ENCODE data around the gene PDP2.

PDP2 gene

DNA sequence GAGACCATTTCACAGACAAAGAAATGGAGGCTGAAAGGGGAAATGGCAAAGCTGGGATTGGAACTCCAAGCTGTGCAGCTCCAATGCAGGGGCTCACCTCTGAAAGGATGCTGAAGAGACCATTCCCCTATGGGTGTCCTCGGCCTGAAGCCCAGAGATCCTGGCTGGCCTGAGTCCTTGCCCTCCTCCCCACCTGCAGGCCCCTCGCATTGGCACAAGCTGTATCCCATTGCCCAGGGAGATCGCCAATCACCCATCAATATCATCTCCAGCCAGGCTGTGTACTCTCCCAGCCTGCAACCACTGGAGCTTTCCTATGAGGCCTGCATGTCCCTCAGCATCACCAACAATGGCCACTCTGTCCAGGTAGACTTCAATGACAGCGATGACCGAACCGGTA lies 33.5 kb upstream of the PDP2 start:
- Mint-ChIP-seq H3K27me3 (peaks cover 35 to 69% of the 10 kb centered on the region in 2 donors), H3K36me3 (ENCODE audit: insufficient read depth) (peaks cover 3% of the 10 kb centered on the region), H3K27ac (no peak overlapping the region)

DNA sequence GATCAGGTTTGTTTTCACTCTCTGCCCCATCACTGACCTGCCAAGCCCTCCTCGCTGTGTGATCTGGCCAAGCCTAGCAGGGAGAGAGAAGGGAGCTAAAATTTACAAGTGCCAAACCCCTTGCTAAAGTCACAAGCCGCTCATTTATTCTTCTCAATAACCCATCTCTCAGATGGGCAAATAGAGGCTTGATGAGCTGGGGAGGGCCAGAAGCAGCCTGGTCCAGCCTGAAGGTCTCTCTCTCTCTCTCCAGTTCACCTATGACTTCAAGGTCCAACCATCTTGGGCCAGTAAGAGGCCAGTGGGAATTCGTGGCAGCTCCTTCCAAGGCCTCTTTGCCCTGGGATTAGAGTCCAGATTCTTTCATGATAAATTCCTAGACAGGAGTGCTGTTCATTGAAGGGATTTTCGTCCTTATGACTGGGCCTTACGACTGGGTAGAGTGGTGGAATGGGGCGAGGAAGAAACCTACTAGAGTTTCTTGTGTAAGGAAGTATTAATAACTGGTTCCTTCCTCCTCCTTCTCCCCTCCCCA lies 32.7 kb upstream of the PDP2 start:
- Mint-ChIP-seq H3K9me3 (no peaks in the 10 kb centered on the region), H3K4me3 (no peak overlapping the region), H3K4me1 (ENCODE audit: low read depth in 2 of 2) (peaks cover 4% of the 10 kb centered on the region in 2 donors), H3K36me3 (ENCODE audit: insufficient read depth) (peaks cover 3% of the 10 kb centered on the region), H3K27ac (no peak overlapping the region), H3K27me3 (peaks cover 32 to 61% of the 10 kb centered on the region in 2 donors)
- DNase-seq (no peak), ATAC-seq (replicated peaks) (no peak)

More for the DNA sequence above, 33.5 kb upstream of the PDP2 start:
- DNase-seq: no peak
- ATAC-seq (replicated peaks): no peak
- no peaks in the 10 kb centered on the region for H3K9me3 Mint-ChIP-seq
- no peak overlapping the region for H3K4me3 Mint-ChIP-seq
- peaks cover 4% of the 10 kb centered on the region in 2 donors for H3K4me1 Mint-ChIP-seq (ENCODE audit: low read depth in 2 of 2)

DNA sequence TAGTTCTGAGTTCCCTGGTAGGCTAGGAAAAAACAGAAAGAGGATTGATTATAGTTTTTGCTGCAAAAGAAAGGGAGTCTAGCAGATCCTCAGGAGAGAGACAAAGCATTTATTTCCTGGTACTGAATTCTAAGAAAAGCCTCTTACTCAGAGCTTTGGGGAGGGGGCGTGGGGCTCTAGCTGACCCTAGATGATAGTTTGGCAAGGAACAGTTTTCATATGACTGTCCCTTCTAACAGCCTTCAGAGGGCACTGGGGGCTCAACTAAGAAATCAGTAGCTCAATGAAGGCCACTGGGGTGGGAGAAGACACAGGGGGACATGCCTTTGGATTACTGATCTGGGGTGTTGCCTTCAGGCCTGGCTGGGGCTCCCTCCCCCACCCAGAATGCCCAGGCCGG lies 32.1 kb upstream of the PDP2 start:
- DNase-seq: no peak
- ATAC-seq (replicated peaks): no peak
- no peaks in the 10 kb centered on the region for H3K9me3 Mint-ChIP-seq
- peaks cover 0 to 4% of the 10 kb centered on the region in 2 donors for H3K4me1 Mint-ChIP-seq (ENCODE audit: low read depth in 2 of 2)
- peaks cover 26 to 56% of the 10 kb centered on the region in 2 donors for H3K27me3 Mint-ChIP-seq
- H3K4me3 Mint-ChIP-seq: no peak overlapping the region
- H3K27ac Mint-ChIP-seq: no peak overlapping the region
- H3K36me3 Mint-ChIP-seq (ENCODE audit: insufficient read depth): peaks cover 3% of the 10 kb centered on the region

DNA sequence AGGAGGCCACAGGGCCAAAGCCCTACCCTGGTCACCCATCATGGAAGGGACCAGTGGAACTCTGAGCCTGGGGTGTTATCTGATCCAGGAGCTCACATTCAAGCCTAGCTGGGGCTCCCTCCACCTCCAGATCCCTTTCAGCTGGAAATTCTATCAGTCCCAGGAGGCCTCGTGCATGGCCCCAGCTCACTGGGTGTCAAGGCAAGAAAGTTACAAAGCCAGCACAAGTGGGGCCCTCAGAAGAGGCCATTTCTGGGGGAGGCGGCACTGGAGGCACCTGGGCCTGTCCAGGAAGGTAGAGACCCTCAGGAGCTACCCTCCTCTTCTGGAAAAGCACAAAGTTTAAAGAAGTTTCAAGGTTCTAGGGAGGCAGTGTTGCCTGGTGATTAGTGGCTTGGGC lies 31.3 kb upstream of the PDP2 start:
- DNase-seq (no peak), ATAC-seq (replicated peaks) (no peak)
- Mint-ChIP-seq H3K4me3 (no peak overlapping the region), H3K27ac (no peak overlapping the region), H3K27me3 (peaks cover 17 to 47% of the 10 kb centered on the region in 2 donors), H3K9me3 (no peaks in the 10 kb centered on the region), H3K4me1 (ENCODE audit: low read depth in 2 of 2) (peaks cover under 1 to 2% of the 10 kb centered on the region in 2 donors), H3K36me3 (ENCODE audit: insufficient read depth) (peaks cover under 1% of the 10 kb centered on the region)

DNA sequence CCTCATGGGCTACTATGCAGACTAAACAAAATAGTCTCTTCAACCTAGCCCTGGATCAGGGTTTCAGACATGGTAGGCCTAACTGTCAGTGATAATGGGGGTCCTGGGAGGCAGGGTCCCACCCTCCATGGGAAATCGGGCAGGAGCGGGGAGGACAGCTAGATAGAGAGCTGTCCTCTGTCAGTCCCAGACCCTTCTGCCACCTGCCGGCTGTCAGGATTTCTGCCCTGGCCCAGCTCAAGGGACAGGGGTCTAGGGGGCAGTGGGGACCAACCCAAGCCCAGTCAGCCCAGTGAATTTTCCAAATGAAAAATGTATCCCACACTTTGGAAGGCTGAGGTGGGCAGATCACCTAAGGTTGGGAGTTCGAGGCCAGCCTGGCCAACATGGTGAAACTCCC lies 30.8 kb upstream of the PDP2 start:
- Mint-ChIP-seq H3K36me3 (ENCODE audit: insufficient read depth) (no peaks in the 10 kb centered on the region), H3K27me3 (peaks cover 16 to 42% of the 10 kb centered on the region in 2 donors), H3K4me3 (no peak overlapping the region), H3K4me1 (ENCODE audit: low read depth in 2 of 2) (peaks cover 0 to 3% of the 10 kb centered on the region in 2 donors), H3K27ac (no peak overlapping the region), H3K9me3 (no peaks in the 10 kb centered on the region)
- ATAC-seq (replicated peaks) (no peak), DNase-seq (no peak)

DNA sequence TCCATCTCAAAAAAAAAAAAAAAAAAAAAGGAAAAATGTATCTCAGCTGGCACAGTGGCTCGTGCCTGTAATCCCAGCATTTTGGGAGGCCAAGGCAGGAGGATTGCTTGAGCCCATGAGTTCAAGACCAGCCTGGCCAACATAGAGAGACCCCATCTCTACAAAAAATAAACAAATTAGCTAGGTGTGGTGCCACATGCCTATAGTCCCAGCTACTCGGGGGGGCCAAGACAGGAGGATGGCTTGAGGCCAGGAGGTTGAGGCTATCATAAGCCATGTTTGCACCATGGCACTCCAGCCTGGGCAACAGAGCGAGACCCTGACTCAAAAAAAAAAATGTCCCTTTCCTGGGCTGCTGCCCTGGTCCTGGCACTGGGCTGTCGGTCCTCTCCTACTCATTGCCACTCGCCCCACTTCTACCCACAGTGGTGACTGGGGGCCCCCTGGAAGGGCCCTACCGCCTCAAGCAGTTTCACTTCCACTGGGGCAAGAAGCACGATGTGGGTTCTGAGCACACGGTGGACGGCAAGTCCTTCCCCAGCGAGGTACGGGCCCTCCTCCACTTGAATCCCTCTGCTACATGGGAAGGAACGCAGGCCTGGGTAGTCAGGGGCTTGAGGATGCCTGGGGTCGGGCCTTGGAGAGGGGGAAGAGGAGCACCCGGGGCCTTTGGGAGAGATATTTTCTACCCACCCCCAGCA lies 30.1 kb upstream of the PDP2 start:
- Mint-ChIP-seq H3K27me3 (peaks cover 13 to 35% of the 10 kb centered on the region in 2 donors), H3K36me3 (ENCODE audit: insufficient read depth) (no peaks in the 10 kb centered on the region), H3K4me1 (ENCODE audit: low read depth in 2 of 2) (peaks cover 0 to 3% of the 10 kb centered on the region in 2 donors), H3K4me3 (no peak overlapping the region), H3K9me3 (no peaks in the 10 kb centered on the region), H3K27ac (no peak overlapping the region)
- ATAC-seq (replicated peaks) (no peak), DNase-seq (no peak)

DNA sequence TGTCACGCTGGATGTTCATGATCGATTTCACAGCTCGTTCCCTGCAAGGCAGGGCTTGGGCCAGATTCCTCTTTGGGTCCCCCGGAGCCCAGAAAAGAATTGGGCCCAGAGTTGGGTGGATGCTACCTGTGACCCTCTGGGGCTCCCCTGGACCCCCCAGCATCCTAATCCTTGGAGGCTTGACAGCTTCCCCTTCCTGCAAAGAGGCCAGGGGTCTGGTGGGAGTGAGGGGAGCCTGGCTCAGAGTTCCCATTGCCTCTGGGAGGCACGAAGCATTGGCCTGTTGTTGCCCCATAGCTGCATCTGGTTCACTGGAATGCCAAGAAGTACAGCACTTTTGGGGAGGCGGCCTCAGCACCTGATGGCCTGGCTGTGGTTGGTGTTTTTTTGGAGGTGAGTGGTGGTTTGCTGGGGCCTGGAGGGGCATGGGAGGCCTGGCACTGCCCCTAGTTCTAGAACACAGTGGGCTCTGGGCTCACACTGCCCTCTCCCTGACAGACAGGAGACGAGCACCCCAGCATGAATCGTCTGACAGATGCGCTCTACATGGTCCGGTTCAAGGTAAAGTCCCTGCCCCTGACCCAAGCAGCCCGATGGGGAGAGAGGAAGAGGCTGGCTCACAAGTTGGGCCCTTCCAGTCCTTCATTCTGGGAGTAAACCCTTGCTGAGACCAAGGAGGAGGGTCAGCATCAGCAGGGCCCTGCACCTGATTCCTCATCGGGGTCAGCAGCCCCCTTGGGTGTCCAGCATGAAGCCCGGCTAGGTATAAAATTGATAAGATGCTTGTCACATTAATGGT lies 28.9 kb upstream of the PDP2 start:
- ATAC-seq (replicated peaks) (no peak), DNase-seq (no peak)
- Mint-ChIP-seq H3K4me3 (no peak overlapping the region), H3K27me3 (peaks cover 2 to 24% of the 10 kb centered on the region in 2 donors), H3K4me1 (ENCODE audit: low read depth in 2 of 2) (peaks cover 0 to 3% of the 10 kb centered on the region in 2 donors), H3K9me3 (no peaks in the 10 kb centered on the region), H3K27ac (peak overlapping the region in 1 of 2 donors; percentile 60), H3K36me3 (ENCODE audit: insufficient read depth) (no peaks in the 10 kb centered on the region)

DNA sequence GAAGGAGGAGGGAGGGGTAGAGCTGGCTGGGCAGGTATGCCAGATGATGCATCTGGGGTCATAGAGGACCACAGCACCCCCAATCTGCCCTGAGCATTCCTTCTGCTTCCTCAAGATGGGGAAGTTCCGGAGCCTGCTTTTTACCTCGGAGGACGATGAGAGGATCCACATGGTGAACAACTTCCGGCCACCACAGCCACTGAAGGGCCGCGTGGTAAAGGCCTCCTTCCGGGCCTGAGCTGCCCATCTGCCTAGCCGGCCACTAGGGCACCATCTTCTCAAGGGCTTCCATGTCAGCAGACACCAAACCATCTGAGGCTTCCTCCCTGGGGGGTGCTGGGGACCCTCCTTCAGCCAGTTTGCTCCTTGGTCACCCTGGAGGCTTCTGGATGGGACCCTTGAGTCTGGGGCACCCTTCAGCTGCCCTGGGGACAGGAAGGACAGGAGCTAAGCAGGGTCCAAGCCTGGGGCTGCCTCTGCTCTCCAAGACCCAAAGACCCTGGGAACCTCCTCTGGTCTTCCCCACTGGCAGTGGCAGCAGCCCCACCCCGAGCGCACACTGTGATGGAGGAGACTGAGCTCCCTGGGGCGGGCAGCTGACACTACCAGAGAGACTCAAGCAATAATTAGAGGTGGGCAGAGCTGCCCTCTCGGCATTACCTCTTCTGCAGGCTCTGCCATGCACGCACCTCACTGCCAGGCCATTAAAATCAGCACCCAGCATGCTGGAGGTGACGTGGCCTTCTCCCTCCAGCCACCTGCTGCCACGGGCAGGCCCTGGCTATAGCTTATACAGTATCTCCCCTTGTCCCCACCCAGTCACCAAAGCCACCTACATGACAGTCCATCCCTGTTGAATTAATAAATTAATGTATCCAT lies 26.8 kb upstream of the PDP2 start:
- no peak overlapping the region for H3K4me3 Mint-ChIP-seq
- H3K27me3 Mint-ChIP-seq: peaks cover 0 to 2% of the 10 kb centered on the region in 2 donors

DNA sequence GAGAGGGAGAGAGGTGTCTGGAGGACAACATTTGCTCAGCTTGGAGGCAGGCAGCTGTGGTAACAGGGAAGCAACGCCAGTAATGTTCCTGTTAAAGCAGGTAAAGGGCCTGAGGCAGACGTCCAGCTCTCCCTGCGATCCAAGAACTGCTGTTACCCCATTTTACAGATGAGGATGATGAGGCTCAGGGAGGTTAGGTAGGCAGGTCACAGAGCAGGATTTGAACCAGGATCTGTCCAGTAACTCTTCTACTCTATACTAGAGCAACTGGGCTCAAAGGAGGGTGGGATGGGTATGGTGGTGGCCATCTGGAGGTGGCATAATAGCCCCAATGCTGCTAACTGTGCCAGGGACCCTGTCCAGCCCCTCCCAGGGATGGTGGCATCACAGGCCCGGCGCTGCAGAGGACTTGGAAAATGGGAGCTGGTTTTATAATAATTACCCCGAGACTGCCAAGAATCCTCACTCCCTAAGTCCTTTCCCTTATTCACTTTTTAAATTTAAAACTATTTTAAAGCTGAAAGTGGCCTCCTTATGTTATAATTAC lies 24.1 kb upstream of the PDP2 start:
- H3K4me1 Mint-ChIP-seq (ENCODE audit: low read depth in 2 of 2): peaks cover 0 to 3% of the 10 kb centered on the region in 2 donors
- no peaks in the 10 kb centered on the region for H3K9me3 Mint-ChIP-seq
- DNase-seq: no peak
- no peaks in the 10 kb centered on the region for H3K27me3 Mint-ChIP-seq
- no peak for ATAC-seq (replicated peaks)
- no peak overlapping the region for H3K27ac Mint-ChIP-seq
- no peak overlapping the region for H3K4me3 Mint-ChIP-seq
- H3K36me3 Mint-ChIP-seq (ENCODE audit: insufficient read depth): no peaks in the 10 kb centered on the region

More for the DNA sequence above, 26.8 kb upstream of the PDP2 start:
- Mint-ChIP-seq H3K4me1 (ENCODE audit: low read depth in 2 of 2) (peaks cover 0 to 3% of the 10 kb centered on the region in 2 donors), H3K9me3 (no peaks in the 10 kb centered on the region), H3K27ac (no peak overlapping the region), H3K36me3 (ENCODE audit: insufficient read depth) (no peaks in the 10 kb centered on the region)
- ATAC-seq (replicated peaks) (no peak), DNase-seq (no peak)

DNA sequence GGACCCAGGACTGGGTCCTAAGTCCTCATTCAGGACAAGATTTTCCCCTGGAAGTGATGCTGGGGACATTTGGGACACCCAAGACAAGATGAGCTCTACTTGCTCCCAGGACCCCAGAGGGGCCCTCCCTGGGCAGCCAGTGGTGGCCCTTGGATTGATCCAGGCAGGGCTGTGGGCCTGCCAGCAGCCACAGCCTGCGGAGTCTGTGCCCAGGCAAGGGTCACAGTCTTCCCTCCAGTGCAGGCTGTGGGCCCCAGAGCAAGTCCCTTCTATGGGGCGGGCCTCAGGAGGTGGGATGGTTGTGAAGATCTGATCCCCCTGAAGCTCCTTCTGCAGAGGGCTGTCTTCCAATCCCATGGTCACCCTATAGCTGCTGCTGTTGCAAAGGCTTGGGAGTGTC lies 23.5 kb upstream of the PDP2 start:
- Mint-ChIP-seq H3K27ac (no peak overlapping the region), H3K4me1 (ENCODE audit: low read depth in 2 of 2) (peaks cover 0 to 3% of the 10 kb centered on the region in 2 donors), H3K4me3 (no peak overlapping the region), H3K9me3 (no peaks in the 10 kb centered on the region), H3K36me3 (ENCODE audit: insufficient read depth) (no peaks in the 10 kb centered on the region), H3K27me3 (no peaks in the 10 kb centered on the region)
- ATAC-seq (replicated peaks): no peak
- no peak for DNase-seq

DNA sequence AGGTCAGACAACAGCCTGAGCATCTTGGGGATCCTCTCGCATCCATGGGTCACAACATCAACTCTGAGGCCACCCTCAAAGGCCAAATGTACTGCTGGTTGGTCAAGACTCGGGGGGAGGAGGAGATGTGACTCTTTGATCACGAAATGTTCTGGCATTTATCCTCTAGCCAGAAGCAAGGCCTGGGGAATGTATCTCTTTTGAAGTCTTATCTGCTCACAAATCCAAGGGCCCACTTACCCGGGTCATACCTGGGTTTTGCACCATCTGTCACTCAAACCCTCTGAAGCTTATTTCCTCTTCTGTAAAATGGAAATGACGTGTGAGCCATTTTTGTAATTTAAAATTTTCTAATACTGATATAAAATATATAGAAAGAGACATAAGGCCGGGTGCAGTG lies 22.9 kb upstream of the PDP2 start:
- no peak overlapping the region for H3K4me3 Mint-ChIP-seq
- no peak for DNase-seq
- peaks cover 0 to 3% of the 10 kb centered on the region in 2 donors for H3K4me1 Mint-ChIP-seq (ENCODE audit: low read depth in 2 of 2)
- no peak overlapping the region for H3K27ac Mint-ChIP-seq
- H3K9me3 Mint-ChIP-seq: no peaks in the 10 kb centered on the region
- H3K27me3 Mint-ChIP-seq: no peaks in the 10 kb centered on the region
- ATAC-seq (replicated peaks): no peak
- peaks cover 4% of the 10 kb centered on the region for H3K36me3 Mint-ChIP-seq (ENCODE audit: insufficient read depth)

DNA sequence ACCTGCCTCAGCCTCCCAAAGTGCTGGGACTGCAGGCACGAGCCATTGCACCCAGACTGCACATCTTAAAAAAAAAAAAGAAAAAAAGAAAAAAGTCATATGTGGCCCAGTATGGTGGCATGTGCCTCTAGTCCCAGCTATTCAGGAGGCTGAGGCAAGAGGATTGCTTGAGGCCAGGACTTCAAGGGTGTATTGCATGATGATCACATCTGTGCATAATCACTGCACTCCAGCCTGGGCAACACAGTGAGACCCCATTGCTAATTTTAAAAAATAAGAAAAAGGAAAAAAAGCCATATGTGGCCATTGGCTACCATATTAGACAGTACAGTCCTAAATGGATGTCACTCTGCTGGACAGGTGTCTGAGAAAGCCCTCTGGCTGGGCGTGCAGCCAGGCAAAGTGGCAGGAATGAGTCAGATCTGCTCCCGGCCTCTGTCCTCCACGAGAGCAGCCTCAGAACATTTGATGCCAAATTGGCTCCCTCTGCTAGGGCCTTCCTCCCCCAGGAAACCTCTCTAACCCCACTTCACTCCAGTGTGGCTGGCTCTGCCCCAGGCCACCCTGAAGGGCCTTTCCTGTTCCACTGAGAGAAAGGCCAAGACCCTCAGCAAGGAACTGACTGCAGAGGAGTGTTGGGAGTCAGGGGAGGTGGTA lies 21.4 kb upstream of the PDP2 start:
- peaks cover 0 to 3% of the 10 kb centered on the region in 2 donors for H3K4me1 Mint-ChIP-seq (ENCODE audit: low read depth in 2 of 2)

More for the DNA sequence above, 21.4 kb upstream of the PDP2 start:
- H3K4me3 Mint-ChIP-seq: no peak overlapping the region
- H3K27ac Mint-ChIP-seq: no peak overlapping the region
- no peak for DNase-seq
- no peaks in the 10 kb centered on the region for H3K9me3 Mint-ChIP-seq
- no peaks in the 10 kb centered on the region for H3K27me3 Mint-ChIP-seq
- no peak for ATAC-seq (replicated peaks)
- H3K36me3 Mint-ChIP-seq (ENCODE audit: insufficient read depth): peaks cover 4% of the 10 kb centered on the region

All from effector memory CD8-positive, alpha-beta T cell (primary cell).